Placental epithelial cell (primary cell): ENCODE measurements around the gene FAM210B. TPM values are rescaled to one million over a fixed set of nuclear protein-coding genes. Genes with fewer than 3 reads are reported as not detected.

ENCODE experiments used
- total RNA-seq: library from RNA; depleted of rRNA; stranded (reverse); fragments of >200 nt; gene quantifications from 2 replicates; pipeline ENCODE4 v1.2.3, GENCODE V29; 2012

Gene FAM210B, protein sequence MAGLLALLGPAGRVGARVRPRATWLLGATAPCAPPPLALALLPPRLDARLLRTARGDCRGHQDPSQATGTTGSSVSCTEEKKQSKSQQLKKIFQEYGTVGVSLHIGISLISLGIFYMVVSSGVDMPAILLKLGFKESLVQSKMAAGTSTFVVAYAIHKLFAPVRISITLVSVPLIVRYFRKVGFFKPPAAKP
- 37.3 and 38.1 TPM in 2 replicates for total RNA-seq

DNA sequence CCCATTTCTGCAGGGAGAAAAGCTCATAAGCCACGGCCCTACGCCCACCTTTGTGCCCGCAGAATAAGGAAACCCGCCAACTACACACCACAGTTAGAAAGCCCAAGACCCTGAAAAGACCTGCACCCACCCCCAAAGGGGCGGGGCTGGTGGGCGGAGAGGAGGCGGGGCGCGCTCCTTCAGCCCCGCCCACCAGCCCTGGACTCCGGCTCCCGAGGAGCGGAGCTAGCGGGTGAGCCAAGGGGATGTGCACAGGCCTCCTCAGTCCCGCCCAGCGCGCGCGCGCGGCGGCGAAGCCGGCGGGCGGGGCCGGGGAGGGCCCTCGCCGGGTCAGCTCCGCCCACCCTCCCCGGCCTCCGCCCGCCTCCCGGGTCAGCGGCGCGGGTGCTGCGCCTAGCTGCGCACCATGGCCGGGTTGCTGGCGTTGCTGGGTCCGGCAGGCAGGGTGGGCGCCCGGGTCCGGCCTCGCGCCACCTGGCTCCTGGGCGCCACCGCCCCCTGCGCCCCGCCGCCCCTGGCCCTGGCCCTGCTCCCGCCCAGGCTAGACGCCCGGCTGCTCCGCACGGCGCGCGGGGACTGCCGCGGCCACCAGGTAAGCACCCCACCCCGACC, at the start of gene FAM210B:
Gene FAM210B, plus strand, starts transcription at position 375 of the 612 bp plus-strand sequence. Its CDS starts 32 bp downstream, at position 407.

DNA sequence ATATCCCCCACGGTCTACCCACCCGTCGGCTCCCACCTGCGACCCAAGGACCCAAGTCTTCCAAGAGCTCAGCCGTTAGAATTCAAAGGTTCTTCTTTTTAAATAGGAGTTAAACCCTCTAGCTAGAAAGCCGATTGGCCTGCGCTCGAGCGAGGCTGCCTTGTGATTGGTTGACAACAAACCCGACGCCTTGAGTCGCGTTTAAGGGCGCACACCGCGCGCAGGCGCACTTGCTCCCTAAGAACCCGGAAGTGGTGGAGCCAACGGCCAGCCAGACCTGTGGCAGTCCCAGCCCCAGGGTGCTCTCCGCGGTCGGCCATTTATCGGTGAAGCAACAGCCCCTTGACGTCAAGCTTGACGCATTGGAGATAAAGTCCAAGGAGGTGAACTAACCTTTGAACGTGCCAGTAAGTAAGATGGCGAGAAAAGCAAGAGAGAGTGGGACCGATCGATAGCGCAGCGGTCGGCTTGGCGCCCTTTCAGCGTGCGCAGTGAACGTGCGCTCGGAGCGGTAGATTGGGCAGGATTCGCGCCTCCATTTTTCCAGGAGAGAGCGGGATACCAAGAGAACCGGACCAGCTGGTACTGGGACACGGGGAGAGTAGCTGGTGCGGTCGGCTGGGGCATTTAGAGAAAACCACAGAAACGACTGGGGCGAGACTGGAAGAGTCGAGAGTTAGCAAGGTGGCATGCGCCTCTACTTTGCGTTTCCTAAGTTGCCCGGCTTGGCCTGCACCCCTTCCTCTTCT, 33.5 kb downstream of the FAM210B start, which contains the start of the genes AURKA and CSTF1:
Gene AURKA, minus strand, starts transcription at position 84 of the 749 bp plus-strand sequence. CDS start 4,018 bp downstream, outside the sequence.
Gene CSTF1, plus strand, starts transcription at position 514 of the 749 bp plus-strand sequence. CDS start 2,908 bp downstream, outside the sequence.

DNA sequence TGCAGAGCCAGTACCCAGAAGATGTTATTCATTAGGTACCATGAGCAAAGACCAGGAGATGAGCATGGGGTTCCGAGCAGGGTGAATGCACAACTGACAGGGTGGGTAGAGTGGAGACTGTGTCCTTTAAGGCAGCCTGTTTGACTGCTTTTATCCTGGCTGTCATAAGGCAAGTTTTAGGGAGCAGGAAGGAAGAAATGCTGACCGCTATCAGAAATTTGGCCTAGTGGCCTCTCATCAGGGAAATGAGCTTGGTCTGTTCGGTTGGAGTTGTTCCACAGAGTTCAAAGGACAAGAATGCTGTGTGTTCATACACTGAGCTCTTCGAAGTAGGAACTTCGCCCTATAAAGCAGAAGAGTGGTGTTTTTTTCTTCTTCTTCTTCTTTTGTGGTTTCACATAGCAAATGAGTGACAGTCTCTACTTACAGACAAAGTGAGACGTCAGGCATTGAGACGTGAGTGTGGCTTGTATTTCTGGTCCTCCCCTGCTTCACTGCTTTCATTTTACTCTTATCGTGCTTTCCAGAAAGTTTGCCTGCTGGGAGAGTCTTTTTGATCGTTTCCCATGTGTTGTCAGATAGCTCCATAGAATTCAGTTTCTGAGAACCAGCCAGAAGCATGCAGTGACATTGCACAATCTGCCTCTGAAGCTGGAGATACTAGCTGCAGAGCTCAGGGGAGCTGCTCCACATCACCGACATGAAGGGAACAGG, 53.1 kb downstream of the FAM210B start, which contains the start of gene CASS4:
Gene CASS4, plus strand, starts transcription at position 502 of the 714 bp plus-strand sequence. Its CDS starts 199 bp downstream, at position 701.

Other genes with a start within 250 kb of the FAM210B start
- not detected in 2 replicates for gene MC3R, start 110.2 kb upstream of the FAM210B start, total RNA-seq
- gene AURKA, start 33.2 kb downstream of the FAM210B start, total RNA-seq, result 8.6 and 20.0 TPM in 2 replicates
- gene CSTF1, start 33.7 kb downstream of the FAM210B start, total RNA-seq, result 32.2 and 36.1 TPM in 2 replicates
- gene CASS4, start 53.3 kb downstream of the FAM210B start, total RNA-seq, result under 0.01 and 1.5 TPM in 2 replicates
- gene RTF2, start 109.7 kb downstream of the FAM210B start, total RNA-seq, result 55.0 and 68.0 TPM in 2 replicates
- 0.33 and 0.79 TPM in 2 replicates for gene FAM209A, start 165.8 kb downstream of the FAM210B start, total RNA-seq
- gene FAM209B, start 174.3 kb downstream of the FAM210B start, total RNA-seq, result not detected in 2 replicates